HG02885 (cell line): Measurements from ENCODE around the gene IL5RA.

Source experiments
- ATAC-seq: cut with Tn5 transposase; IDR thresholded peaks from one replicate; pipeline ENCODE4 v1.9.1; 2021; ENCODE audit warnings: mild to moderate bottlenecking; ENCODE audit not compliant: unreplicated experiment, poor library complexity

Gene IL5RA

GRCh38 chr3:3109407-3110298 is 521 bp downstream of the IL5RA start:
- ATAC-seq = peak; percentile 88

GRCh38 chr3:3107858-3108257 is 2.3 kb downstream of the IL5RA start:
- no peak for ATAC-seq

GRCh38 chr3:3107181-3107580 is 3.0 kb downstream of the IL5RA start:
- ATAC-seq = no peak

- no peak for ATAC-seq
These were observed 4.4 kb downstream of the IL5RA start for GRCh38 chr3:3105815-3106214.

GRCh38 chr3:3105246-3105645 is 4.9 kb downstream of the IL5RA start:
- ATAC-seq = no peak

GRCh38 chr3:3102751-3103150 is 7.4 kb downstream of the IL5RA start:
- ATAC-seq = no peak

GRCh38 chr3:3101660-3102458 is 8.3 kb downstream of the IL5RA start:
- peak; percentile 68 for ATAC-seq

GRCh38 chr3:3097958-3098357 is 12.2 kb downstream of the IL5RA start:
- no peak for ATAC-seq

GRCh38 chr3:3089017-3089416 is 21.2 kb downstream of the IL5RA start:
- ATAC-seq = peak; percentile 99

- ATAC-seq = no peak
These were observed 22.3 kb downstream of the IL5RA start for GRCh38 chr3:3087716-3088465.

GRCh38 chr3:3087279-3087678 is 22.9 kb downstream of the IL5RA start:
- ATAC-seq = no peak

- ATAC-seq = no peak
These were observed 23.9 kb downstream of the IL5RA start for GRCh38 chr3:3086239-3086638.

- no peak for ATAC-seq
These were observed 24.4 kb downstream of the IL5RA start for GRCh38 chr3:3085782-3086181.

GRCh38 chr3:3084890-3085289 is 25.3 kb downstream of the IL5RA start:
- ATAC-seq = no peak

GRCh38 chr3:3082234-3082924 is 27.8 kb downstream of the IL5RA start:
- ATAC-seq = peak; percentile 81

GRCh38 chr3:3081381-3082233 is 28.6 kb downstream of the IL5RA start:
- ATAC-seq = peak; percentile 22

GRCh38 chr3:3080309-3080708 is 29.9 kb downstream of the IL5RA start:
- ATAC-seq = no peak

- peak; percentile 90 for ATAC-seq
These were observed 35.5 kb downstream of the IL5RA start for GRCh38 chr3:3074551-3075257.

GRCh38 chr3:3071136-3071535 is 39.0 kb downstream of the IL5RA start:
- no peak for ATAC-seq
